ENCODE results near the gene HNF1A.
A peak's percentile ranks its signal among the peaks of the same experiment; 100 is the strongest.

HNF1A gene

DNA sequence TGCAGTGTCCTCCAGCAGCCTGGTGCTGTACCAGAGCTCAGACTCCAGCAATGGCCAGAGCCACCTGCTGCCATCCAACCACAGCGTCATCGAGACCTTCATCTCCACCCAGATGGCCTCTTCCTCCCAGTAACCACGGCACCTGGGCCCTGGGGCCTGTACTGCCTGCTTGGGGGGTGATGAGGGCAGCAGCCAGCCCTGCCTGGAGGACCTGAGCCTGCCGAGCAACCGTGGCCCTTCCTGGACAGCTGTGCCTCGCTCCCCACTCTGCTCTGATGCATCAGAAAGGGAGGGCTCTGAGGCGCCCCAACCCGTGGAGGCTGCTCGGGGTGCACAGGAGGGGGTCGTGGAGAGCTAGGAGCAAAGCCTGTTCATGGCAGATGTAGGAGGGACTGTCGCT is 22.7 kb downstream of the HNF1A start:
- DNase-seq (ENCODE audit: low read depth) = no peak
- TF ChIP-seq, protein P1, sequence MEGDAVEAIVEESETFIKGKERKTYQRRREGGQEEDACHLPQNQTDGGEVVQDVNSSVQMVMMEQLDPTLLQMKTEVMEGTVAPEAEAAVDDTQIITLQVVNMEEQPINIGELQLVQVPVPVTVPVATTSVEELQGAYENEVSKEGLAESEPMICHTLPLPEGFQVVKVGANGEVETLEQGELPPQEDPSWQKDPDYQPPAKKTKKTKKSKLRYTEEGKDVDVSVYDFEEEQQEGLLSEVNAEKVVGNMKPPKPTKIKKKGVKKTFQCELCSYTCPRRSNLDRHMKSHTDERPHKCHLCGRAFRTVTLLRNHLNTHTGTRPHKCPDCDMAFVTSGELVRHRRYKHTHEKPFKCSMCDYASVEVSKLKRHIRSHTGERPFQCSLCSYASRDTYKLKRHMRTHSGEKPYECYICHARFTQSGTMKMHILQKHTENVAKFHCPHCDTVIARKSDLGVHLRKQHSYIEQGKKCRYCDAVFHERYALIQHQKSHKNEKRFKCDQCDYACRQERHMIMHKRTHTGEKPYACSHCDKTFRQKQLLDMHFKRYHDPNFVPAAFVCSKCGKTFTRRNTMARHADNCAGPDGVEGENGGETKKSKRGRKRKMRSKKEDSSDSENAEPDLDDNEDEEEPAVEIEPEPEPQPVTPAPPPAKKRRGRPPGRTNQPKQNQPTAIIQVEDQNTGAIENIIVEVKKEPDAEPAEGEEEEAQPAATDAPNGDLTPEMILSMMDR (IDR thresholded peaks at IDR 0.05; ENCODE audit: insufficient read depth, low read depth, low read length, missing control alignments) = no peak
- H3K4me3 ChIP-seq (ENCODE audit: low read length) = no peak overlapping the region

DNA sequence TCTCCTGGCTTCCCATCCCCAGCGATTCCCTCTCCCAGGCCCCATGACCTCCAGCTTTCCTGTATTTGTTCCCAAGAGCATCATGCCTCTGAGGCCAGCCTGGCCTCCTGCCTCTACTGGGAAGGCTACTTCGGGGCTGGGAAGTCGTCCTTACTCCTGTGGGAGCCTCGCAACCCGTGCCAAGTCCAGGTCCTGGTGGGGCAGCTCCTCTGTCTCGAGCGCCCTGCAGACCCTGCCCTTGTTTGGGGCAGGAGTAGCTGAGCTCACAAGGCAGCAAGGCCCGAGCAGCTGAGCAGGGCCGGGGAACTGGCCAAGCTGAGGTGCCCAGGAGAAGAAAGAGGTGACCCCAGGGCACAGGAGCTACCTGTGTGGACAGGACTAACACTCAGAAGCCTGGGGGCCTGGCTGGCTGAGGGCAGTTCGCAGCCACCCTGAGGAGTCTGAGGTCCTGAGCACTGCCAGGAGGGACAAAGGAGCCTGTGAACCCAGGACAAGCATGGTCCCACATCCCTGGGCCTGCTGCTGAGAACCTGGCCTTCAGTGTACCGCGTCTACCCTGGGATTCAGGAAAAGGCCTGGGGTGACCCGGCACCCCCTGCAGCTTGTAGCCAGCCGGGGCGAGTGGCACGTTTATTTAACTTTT is 23.6 kb downstream of the HNF1A start:
- H3K4me3 ChIP-seq (ENCODE audit: low read length) = no peak overlapping the region
- no peak for DNase-seq (ENCODE audit: low read depth)
- TF ChIP-seq, protein P1 (IDR thresholded peaks at IDR 0.05; ENCODE audit: insufficient read depth, low read depth, low read length, missing control alignments) = no peak

DNA sequence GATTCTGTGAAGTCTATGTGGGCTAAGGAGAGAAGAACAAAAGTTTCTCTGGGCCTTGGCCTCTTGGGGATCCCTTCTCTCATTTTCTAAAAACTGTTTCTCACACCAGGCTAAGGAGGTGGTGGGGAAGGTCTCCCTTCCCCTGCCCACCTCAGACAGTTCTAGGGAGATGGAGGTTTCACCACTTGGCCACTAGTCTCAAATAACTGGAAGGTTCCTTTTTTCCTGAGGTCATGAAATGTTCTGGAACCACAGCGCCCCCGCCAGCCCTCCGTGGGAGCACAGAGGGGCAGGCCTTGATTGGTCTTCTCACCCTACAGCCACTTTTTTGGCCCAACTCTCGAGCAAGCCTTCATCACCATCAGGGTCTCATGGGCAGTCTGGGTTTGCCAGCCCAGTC is 25.3 kb downstream of the HNF1A start:
- H3K4me3 ChIP-seq (ENCODE audit: low read length) = no peak overlapping the region
- DNase-seq (ENCODE audit: low read depth) = no peak
- TF ChIP-seq, protein P1 (IDR thresholded peaks at IDR 0.05; ENCODE audit: insufficient read depth, low read depth, low read length, missing control alignments) = no peak

DNA sequence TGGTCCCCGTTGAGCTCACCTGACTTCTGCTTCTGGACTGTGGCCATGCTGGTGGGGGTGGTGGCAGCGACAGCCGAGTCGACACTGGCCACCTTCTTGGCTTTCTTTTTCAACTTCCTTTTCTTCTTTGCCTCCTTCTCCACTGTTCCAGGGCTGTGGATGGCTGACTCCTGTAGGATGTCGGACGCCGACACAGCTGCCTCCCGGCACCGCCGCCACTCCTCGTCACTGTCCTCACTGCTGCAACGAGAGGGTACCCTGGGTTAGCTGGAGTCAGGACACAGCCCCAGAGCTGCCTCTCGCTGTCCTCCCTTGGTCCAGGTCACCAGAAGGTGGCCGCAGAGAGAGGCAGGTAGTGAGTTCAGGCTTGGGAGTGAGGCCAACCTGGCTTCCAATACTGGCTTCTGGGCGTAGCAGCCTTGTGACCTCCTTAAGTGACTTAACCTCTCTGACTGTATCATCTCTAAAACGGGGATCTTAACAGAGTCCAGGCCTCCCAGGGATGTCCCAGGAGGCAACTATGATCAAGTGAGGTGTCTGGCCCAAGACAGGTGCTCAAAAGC is 26.0 kb downstream of the HNF1A start:
- TF ChIP-seq, protein P1 (IDR thresholded peaks at IDR 0.05; ENCODE audit: insufficient read depth, low read depth, low read length, missing control alignments) = no peak
- no peak overlapping the region for H3K4me3 ChIP-seq (ENCODE audit: low read length)
- DNase-seq (ENCODE audit: low read depth) = no peak

DNA sequence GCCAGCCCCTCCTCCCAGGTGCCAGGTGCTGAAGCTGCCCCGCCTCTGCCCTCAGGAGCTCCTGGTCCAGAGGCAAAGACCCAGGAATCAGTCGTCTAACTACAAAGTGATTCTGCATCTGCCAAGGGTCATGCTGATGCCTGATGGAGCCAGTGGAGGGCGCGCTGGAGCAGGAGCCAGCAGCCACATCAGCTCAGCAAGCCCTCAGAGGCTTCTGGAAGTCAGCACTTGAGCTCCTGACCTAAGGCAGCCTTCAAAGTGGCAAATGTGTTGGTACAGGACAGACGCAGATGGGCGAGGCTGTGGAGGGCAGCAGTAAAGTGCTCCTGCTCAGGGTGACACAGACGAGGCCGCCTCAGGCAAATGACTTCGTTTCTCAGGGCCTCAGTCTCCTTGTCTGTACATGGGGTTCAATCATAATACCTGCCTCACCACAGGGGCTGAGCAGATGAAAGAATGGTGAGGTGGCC is 27.0 kb downstream of the HNF1A start:
- TF ChIP-seq, protein P1 (IDR thresholded peaks at IDR 0.05; ENCODE audit: insufficient read depth, low read depth, low read length, missing control alignments) = peak; percentile 72
- no peak overlapping the region for H3K4me3 ChIP-seq (ENCODE audit: low read length)
- peak; percentile 59 for DNase-seq (ENCODE audit: low read depth)

DNA sequence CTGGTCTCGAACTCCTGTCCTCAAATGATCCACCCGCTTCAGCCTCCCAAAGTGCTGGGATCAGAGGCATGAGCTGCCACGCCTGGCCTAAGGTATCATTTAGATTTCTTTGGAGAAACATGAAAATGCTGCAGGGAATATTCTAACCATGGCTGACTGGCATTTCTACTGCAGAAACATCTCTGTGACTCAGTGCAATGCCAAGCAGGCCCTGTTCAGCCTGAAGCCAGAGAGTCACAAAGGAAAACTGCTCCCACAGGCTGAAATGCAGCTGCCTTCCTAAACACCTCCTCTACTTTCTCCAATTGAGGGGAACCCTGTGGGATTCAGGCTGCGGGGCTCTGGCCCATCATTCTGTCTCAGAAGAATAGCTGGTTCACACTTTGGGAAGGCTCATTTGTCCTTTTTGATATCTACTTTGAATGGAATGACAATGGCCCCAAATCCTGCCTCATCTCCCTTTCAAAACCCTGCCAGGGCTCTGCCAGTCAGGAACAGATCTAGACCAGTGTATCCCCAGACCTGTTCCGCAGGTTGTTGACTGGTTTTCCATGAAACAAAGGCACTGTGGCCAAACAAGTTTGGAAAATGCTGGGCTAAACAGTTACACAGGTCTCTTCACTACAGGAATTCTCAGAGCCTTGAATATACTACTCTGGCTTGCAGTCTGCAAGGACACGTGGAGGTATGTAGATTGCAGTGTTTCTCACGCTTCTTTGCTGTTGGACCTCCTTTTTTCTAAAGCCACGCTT is 30.2 kb downstream of the HNF1A start:
- H3K4me3 ChIP-seq (ENCODE audit: low read length) = no peak overlapping the region
- TF ChIP-seq, protein P1 (IDR thresholded peaks at IDR 0.05; ENCODE audit: insufficient read depth, low read depth, low read length, missing control alignments) = no peak
- DNase-seq (ENCODE audit: low read depth) = peak; percentile 79

All from epithelial cell of esophagus (primary cell).